Inflammatory macrophage treated with lipopolysaccharide for 4 hours (primary cell): ENCODE measurements around the gene ARHGEF16.

Source experiments
- DNase-seq: peaks from one replicate; pipeline ENCODE4 v3.0.0-alpha.2; 2020

Gene ARHGEF16

DNA sequence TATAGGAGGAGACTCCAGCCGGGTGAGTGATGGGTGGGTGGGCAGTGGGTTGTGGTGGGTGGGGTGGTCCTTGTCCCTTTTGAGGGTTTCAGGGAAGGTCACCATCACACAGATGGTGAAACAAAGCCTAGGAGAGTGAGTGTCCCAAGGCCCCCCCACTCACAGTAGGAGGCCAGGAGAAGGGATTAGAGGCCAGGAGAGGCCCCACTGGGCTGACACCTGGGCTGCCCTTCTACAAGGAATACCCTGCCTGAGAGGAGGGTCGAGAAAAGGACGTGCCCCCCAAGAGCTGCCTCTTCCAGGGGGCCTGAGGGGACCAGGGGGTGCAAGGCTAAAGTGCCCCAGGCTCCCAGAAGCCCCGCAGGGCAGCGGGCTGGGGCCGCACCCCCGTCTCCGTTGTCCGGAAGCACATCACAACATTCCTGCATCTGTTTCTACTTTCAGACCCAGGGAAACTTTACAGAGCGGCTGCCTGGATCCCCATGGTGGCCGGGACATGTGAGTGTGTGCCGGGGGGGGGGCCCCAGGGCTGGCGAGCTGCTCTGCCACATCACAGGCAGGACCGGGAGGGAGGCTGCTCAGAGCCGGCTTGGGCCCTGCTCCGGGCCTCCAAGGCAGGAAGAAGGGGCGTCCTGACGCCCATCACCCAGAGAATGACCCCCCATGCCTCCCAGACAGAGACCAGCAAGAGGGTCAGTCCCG is 68.2 kb downstream of the ARHGEF16 start:
- DNase-seq = no peak

GRCh38 chr1:3523980-3524379 is 69.5 kb downstream of the ARHGEF16 start:
- DNase-seq = no peak

DNA sequence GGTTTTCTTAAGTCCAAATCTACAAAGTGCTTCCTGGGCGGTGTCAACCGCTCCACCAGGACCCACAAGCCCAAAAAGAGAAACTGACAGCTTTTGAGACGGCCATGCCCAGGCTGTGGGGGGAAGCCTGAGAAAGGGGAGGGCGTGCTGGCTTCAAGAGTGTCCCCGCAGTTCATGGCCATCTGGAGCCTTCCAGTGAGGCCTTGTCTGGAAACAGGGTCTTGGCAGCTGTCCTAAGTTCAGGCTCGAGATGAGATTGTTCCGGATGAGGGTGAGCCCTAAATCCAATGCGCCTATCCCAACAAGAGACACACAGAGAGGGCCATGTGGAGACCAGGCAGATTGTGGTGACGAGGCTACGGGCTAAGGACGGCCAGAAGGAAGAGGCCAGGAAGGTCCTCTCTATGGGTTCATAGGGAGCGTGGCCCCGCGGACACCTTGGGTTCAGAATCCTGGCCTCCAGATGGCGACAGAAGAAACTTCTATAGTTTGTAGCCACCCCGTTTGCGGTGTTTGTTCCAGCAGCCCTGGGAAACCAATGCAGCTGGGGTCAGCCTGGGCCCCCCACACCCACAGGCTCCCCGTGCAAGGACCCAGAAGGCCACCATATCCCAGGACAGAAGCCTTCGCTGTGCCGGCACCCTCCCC is 70.2 kb downstream of the ARHGEF16 start:
- no peak for DNase-seq

GRCh38 chr1:3525551-3526482 is 71.4 kb downstream of the ARHGEF16 start:
- no peak for DNase-seq

DNA sequence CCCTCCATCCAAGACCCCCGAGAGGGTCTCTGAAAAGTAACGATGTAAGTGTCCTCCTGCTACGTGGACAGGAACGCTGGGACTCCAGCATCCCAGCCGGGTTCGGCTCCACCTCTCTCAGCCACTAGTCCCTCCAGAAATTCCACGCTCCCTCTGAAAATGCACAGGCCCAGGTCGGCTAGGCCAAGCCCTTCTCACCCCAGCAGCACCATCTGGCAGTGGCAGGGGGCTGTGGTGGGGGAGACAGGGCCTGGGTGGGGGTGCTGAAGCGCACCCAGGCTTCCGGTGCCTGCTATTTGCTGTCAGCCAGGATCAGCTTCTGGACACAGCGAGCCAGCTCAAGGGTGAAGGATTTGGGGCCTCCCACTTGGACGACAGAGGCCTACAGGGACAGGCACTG is 73.3 kb downstream of the ARHGEF16 start:
- no peak for DNase-seq

- no peak for DNase-seq
These were observed 74.7 kb downstream of the ARHGEF16 start for GRCh38 chr1:3529099-3529729.

DNA sequence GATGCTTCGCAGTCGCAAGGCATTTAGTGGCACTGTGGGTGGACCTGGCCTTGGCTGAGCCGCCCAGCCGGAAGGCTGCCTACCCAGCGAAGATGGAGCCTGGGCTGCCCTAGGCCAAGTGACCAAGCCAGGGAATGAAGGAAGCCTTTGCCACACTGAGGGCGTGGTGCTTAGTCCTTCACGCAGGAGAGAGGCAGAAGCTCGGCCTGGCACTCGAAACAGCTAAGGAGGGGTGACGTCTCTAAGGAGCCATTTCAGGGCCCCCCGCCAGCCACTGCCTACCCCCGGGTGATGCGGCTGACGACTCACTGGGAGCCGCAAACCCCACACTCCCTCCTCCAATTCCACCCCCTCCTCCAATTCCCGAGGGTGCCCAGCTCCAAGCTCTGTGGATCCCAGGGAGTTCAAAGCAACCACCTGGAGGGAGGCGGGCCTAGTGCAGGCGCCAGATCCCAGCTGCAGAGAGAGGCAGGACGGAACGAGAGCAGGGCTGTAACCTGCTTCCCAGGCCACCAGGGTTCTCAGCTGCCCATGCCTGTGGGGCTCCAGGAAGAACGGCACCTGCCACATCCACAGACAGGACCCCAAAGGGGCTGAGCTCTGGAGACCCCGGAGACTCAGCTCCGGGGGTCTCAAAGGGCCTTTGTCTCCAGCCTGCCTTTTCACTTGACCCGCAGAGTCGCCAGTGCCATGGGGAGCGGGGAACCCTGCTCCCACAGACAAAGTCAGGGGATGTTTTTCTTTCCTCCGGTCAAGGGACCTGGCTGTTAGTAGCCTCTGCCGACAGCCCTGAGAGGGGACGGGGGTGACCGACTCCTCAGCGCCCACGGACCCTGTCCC is 75.8 kb downstream of the ARHGEF16 start:
- no peak for DNase-seq
